Right lobe of liver (tissue), 4 donors: ENCODE data around the gene ATP6V0B.

ENCODE experiments used
- POLR2A ChIP-seq: fragments of 450-650 bp; IDR thresholded peaks from one replicate; pipeline ENCODE4 v1.6.1; 2017; ENCODE audit warnings: antibody characterized with exemption, mild to moderate bottlenecking
- TF ChIP-seq, protein P1 (sequence below), 4 donors: fragments of 200-600 bp in 3 of 4; fragments of 450-650 bp in 1 of 4; IDR thresholded peaks; one replicate each; pipeline versions ENCODE4 v1.5.1 to v1.8.0; 2016 to 2022; ENCODE audit warnings: antibody characterized with exemption in 4 of 4, mild to moderate bottlenecking in 2 of 4
- donor health status: DM: no; HTN: no; CAD: no.
- donor health status: DM: no; HTN: no; CAD: no.
- donor health status: DM: no; HTN: yes; CAD: no.

GRCh38 chr1:43994071-43994470 is 19.3 kb downstream of the ATP6V0B start:
- no peak for TF ChIP-seq POLR2A
- TF ChIP-seq, protein P1, sequence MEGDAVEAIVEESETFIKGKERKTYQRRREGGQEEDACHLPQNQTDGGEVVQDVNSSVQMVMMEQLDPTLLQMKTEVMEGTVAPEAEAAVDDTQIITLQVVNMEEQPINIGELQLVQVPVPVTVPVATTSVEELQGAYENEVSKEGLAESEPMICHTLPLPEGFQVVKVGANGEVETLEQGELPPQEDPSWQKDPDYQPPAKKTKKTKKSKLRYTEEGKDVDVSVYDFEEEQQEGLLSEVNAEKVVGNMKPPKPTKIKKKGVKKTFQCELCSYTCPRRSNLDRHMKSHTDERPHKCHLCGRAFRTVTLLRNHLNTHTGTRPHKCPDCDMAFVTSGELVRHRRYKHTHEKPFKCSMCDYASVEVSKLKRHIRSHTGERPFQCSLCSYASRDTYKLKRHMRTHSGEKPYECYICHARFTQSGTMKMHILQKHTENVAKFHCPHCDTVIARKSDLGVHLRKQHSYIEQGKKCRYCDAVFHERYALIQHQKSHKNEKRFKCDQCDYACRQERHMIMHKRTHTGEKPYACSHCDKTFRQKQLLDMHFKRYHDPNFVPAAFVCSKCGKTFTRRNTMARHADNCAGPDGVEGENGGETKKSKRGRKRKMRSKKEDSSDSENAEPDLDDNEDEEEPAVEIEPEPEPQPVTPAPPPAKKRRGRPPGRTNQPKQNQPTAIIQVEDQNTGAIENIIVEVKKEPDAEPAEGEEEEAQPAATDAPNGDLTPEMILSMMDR (IDR thresholded peaks at IDR 0.05) = no peak
